ENCODE data around the gene FSTL4.

The FSTL4 gene

DNA sequence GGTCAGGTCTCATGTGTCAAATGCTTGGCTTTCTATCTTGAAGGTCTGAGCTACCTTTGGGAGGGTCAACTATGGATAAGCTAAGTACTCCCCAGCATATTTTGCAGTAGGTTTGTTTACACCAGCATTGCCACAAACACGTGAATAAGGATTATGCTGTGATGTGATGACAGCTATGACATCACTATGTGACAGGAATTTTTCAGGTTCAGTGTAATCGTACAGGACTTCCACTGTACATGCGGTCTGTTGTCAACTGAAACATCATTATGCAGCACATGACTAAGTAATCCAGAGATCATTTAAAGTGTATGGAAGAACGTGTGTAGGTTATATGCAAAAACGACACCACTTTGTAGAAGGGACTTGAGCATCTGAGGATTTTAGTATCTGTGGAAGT is 104.0 kb downstream of the FSTL4 start:
- no peak for DNase-seq (ENCODE audit: low read depth, low spot score)
- CTCF ChIA-PET, result no interaction called here
- POLR2A ChIA-PET, result no interaction called here
- TF ChIP-seq, protein P1, sequence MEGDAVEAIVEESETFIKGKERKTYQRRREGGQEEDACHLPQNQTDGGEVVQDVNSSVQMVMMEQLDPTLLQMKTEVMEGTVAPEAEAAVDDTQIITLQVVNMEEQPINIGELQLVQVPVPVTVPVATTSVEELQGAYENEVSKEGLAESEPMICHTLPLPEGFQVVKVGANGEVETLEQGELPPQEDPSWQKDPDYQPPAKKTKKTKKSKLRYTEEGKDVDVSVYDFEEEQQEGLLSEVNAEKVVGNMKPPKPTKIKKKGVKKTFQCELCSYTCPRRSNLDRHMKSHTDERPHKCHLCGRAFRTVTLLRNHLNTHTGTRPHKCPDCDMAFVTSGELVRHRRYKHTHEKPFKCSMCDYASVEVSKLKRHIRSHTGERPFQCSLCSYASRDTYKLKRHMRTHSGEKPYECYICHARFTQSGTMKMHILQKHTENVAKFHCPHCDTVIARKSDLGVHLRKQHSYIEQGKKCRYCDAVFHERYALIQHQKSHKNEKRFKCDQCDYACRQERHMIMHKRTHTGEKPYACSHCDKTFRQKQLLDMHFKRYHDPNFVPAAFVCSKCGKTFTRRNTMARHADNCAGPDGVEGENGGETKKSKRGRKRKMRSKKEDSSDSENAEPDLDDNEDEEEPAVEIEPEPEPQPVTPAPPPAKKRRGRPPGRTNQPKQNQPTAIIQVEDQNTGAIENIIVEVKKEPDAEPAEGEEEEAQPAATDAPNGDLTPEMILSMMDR (IDR thresholded peaks at IDR 0.05; ENCODE audit: insufficient read depth, low read length, missing control alignments), result no peak
- H3K4me3 ChIP-seq (ENCODE audit: low read depth, low read length), result no peak overlapping the region

DNA sequence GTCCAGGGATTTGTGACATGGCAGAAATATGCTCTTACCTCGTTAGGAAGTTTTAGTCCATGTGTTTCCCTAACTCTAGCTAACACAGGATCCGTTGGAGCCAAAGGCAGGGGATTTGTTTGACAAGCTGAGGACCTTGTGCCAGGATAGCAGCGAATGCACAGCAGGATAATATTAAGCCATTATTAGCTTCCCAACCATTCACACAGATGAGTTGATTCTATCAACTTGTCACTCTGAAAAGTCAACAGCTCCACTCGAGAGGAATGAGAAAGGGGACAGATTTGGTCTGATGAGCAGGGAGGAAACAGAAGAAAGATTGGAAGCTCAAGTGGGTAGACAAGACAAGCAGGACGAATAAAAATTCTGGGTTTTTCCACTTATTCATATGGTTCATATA is 106.2 kb downstream of the FSTL4 start:
- CTCF ChIA-PET, result no interaction called here
- TF ChIP-seq, protein P1 (IDR thresholded peaks at IDR 0.05; ENCODE audit: insufficient read depth, low read length, missing control alignments), result no peak
- POLR2A ChIA-PET, result no interaction called here

DNA sequence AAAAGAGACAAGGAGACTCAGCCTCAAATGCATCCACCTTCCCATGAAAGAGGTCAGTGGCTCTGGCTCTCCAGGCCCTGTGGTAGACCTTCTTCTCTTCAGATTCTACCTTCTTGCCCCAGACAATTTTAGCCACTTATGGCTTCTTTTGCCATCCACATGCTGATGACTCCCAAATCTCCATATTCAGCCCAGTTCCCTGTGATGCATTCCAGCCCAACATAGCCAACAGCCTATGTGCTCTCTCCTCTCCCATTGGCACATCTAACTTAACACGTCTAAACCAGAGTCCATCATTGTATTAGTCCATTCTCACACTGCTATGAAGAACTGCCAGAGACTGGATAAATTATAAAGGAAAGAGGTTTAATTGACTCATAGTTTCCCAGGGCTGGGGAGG is 108.8 kb downstream of the FSTL4 start:
- DNase-seq (ENCODE audit: low read depth, low spot score), result no peak
- TF ChIP-seq, protein P1 (IDR thresholded peaks at IDR 0.05; ENCODE audit: insufficient read depth, low read length, missing control alignments), result no peak
- no peak overlapping the region for H3K4me3 ChIP-seq (ENCODE audit: low read depth, low read length)
- ChIA-PET CTCF (no interaction called here), POLR2A (no interaction called here)

More for the DNA sequence above, 106.2 kb downstream of the FSTL4 start:
- no peak overlapping the region for H3K4me3 ChIP-seq (ENCODE audit: low read depth, low read length)
- no peak for DNase-seq (ENCODE audit: low read depth, low spot score)

DNA sequence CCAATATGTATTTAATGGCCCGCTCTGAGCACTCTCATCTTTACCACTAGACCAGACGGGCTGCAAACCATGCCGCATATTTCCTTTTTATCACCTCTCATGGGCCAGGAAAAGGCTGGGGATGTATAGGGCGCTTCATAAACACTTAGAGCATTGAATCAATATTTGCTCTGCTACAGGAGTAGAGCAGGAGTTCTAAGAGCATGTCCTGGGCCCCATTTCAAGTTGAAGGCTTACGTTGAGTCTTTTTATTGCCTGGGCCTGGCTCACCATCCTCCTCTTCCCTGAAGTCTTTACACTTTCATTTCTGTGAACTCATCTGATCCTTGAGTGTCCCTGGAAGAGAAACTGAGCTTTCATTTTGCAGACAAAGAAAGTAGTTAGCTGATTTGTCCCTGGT is 112.4 kb downstream of the FSTL4 start:
- CTCF ChIA-PET, result no interaction called here
- POLR2A ChIA-PET, result no interaction called here
- H3K4me3 ChIP-seq (ENCODE audit: low read depth, low read length), result no peak overlapping the region
- TF ChIP-seq, protein P1 (IDR thresholded peaks at IDR 0.05; ENCODE audit: insufficient read depth, low read length, missing control alignments), result no peak
- no peak for DNase-seq (ENCODE audit: low read depth, low spot score)

DNA sequence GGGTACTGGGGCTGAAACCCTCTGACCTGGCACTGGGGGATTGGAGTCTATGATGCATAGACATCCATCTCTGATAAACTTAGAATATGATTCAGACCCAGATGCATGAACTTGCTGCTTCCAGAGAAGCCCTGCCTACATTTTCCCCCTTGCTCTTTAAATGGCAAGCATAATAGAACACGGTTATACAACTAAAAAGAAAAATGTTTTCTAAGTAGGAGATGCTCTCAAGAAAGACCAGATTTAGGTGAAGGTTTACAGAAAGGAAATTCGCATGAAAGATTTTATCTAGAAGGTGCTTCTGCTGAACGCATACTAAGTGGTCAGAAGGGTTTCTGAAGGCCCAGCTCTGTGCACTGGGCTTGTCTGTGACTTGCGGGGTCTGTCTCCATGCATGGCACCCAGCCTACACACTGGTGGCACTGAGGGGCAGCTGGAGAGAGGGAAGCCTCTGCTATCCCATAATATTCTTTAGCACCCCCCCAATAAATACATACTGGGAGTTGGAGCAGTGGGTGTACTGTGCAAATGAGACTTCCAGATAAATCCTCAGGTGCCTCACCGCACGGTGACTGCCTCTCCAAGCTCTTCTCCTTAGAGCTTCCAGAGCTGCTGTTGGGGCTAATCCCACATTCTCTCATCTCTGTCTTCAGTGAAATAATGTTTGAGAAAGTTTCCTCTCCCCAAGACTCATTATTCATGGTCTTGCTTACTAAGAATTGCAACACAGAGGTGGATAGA is 114.6 kb downstream of the FSTL4 start:
- TF ChIP-seq, protein P1 (IDR thresholded peaks at IDR 0.05; ENCODE audit: insufficient read depth, low read length, missing control alignments), result no peak
- CTCF ChIA-PET, result no interaction called here
- DNase-seq (ENCODE audit: low read depth, low spot score), result no peak
- POLR2A ChIA-PET, result no interaction called here
- H3K4me3 ChIP-seq (ENCODE audit: low read depth, low read length), result no peak overlapping the region

DNA sequence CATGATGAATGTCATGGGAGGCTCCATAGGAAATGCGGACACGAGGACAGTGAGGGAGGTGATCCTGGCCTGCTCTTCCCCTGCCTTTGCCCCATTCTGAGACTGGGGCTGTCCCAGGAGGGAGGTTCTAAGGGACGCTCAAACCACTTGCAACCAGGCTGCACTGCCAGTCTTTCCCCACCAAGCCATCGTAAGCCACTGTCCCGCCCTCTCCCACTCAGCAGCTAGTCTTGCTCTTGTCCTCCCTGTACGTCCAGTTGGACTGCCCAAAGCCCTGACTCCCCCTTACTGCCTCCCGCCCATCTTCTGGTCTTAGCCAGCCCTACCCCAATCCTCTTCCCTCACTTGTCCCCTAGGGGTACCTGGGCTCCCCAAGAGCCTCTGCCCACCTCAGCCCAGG is 115.7 kb downstream of the FSTL4 start:
- no peak overlapping the region for H3K4me3 ChIP-seq (ENCODE audit: low read depth, low read length)
- TF ChIP-seq, protein P1 (IDR thresholded peaks at IDR 0.05; ENCODE audit: insufficient read depth, low read length, missing control alignments), result no peak
- POLR2A ChIA-PET, result no interaction called here
- CTCF ChIA-PET, result no interaction called here
- no peak for DNase-seq (ENCODE audit: low read depth, low spot score)
